GM23338 (cell line): ENCODE results near the gene SNUPN. TPM values are rescaled to one million over a fixed set of nuclear protein-coding genes. Genes with fewer than 3 reads are reported as not detected.

Experiments used
- ATAC-seq: fragments of 200-7000 bp; cut with Tn5 transposase; 3 replicates; pipeline ENCODE4 v1.9.1; 2020
- DNase-seq: peaks from one replicate; pipeline ENCODE4 v3.0.0-alpha.2; 2015; ENCODE audit warnings: low spot score
- H2AFZ ChIP-seq: fragments of 200-600 bp; sonication (generic); 2 replicates; pipeline ENCODE4 v1.8.0; 2016; ENCODE audit warnings: antibody characterized with exemption, mild to moderate bottlenecking, moderate library complexity
- H3F3A ChIP-seq: fragments of 200-600 bp; sonication (generic); replicated peaks from 2 replicates; pipeline ENCODE4 v1.8.0; 2017; ENCODE audit warnings: antibody characterized with exemption, mixed run types, low read depth
- H3K27ac ChIP-seq: fragments of 200-600 bp; sonication (generic); 2 replicates; pipeline ENCODE4 v1.6.1; 2016; ENCODE audit warnings: low read depth
- H3K27me3 ChIP-seq: fragments of 200-600 bp; sonication (generic); 2 replicates; pipeline ENCODE4 v1.8.0; 2016; ENCODE audit warnings: mild to moderate bottlenecking, mixed run types, moderate library complexity; ENCODE audit not compliant: insufficient read depth
- H3K36me3 ChIP-seq: fragments of 200-600 bp; sonication (generic); 2 replicates; pipeline ENCODE4 v1.8.0; 2016; ENCODE audit warnings: mild to moderate bottlenecking; ENCODE audit not compliant: insufficient read depth
- H3K4me1 ChIP-seq: fragments of 200-600 bp; sonication (generic); 2 replicates; pipeline ENCODE4 v1.8.0; 2016; ENCODE audit warnings: mild to moderate bottlenecking, moderate library complexity; ENCODE audit not compliant: insufficient read depth
- H3K4me2 ChIP-seq: fragments of 200-600 bp; sonication (generic); 2 replicates; pipeline ENCODE4 v1.7.1; 2017; ENCODE audit warnings: mixed run types
- H3K4me3 ChIP-seq: fragments of 200-600 bp; sonication (generic); 2 replicates; pipeline ENCODE4 v1.6.1; 2016; ENCODE audit warnings: mixed run types
- H3K79me2 ChIP-seq: fragments of 200-600 bp; sonication (generic); replicated peaks from 2 replicates; pipeline ENCODE4 v1.8.0; 2017; ENCODE audit warnings: mild to moderate bottlenecking; ENCODE audit not compliant: insufficient read depth
- H3K9me2 ChIP-seq: fragments of 200-600 bp; sonication (generic); 2 replicates; pipeline ENCODE4 v1.8.0; 2017; ENCODE audit not compliant: insufficient read depth
- H4K20me1 ChIP-seq: fragments of 200-600 bp; sonication (generic); replicated peaks from 2 replicates; pipeline ENCODE4 v1.8.0; 2017; ENCODE audit warnings: mild to moderate bottlenecking; ENCODE audit not compliant: insufficient read depth
- H3K27ac Mint-ChIP-seq: 2 replicates; pipeline ENCODE4 v1.8.0; 2020; ENCODE audit warnings: inconsistent platforms, mild to moderate bottlenecking, moderate library complexity, mixed read lengths
- H3K27me3 Mint-ChIP-seq: 3 replicates; pipeline ENCODE4 v1.8.0; 2022; ENCODE audit warnings: low read depth, mild to moderate bottlenecking, moderate library complexity, mixed read lengths, inconsistent platforms; ENCODE audit not compliant: insufficient read depth, poor library complexity
- H3K36me3 Mint-ChIP-seq: 3 replicates; pipeline ENCODE4 v1.8.0; 2021; ENCODE audit warnings: low read depth, mild to moderate bottlenecking, inconsistent platforms, moderate library complexity, mixed read lengths
- H3K4me1 Mint-ChIP-seq: 3 replicates; pipeline ENCODE4 v1.8.0; 2020; ENCODE audit warnings: mild to moderate bottlenecking, inconsistent platforms, mixed read lengths
- H3K4me3 Mint-ChIP-seq: 3 replicates; pipeline ENCODE4 v1.8.0; 2021; ENCODE audit warnings: moderate library complexity, mild to moderate bottlenecking, inconsistent platforms, mixed read lengths
- H3K9me3 Mint-ChIP-seq: 3 replicates; pipeline ENCODE4 v1.8.0; 2020; ENCODE audit warnings: moderate library complexity, mild to moderate bottlenecking, inconsistent platforms, mixed read lengths
- CTCF ChIP-seq, 2 experiments: fragments of 200-600 bp in 1 of 2; sonication (generic) in 1 of 2; conservative IDR thresholded peaks; 2 replicates each; pipeline versions ENCODE4 v1.5.1 to v1.6.1; 2016 to 2017; ENCODE audit warnings: antibody characterized with exemption in 2 of 2, low read depth in 2 of 2, mild to moderate bottlenecking in 2 of 2, moderate library complexity in 1 of 2
- EZH2 ChIP-seq: fragments of 200-600 bp; sonication (generic); IDR thresholded peaks from one replicate; pipeline ENCODE4 v1.8.0; 2017; ENCODE audit warnings: antibody characterized with exemption, mild to moderate bottlenecking, low read depth; ENCODE audit not compliant: unreplicated experiment
- EZH2phosphoT487 ChIP-seq: fragments of 200-600 bp; sonication (generic); IDR thresholded peaks from one replicate; pipeline ENCODE4 v1.8.1; 2018; ENCODE audit warnings: antibody characterized with exemption; ENCODE audit not compliant: unreplicated experiment
- JUNB ChIP-seq: IDR thresholded peaks from one replicate; pipeline ENCODE4 v1.6.1; 2016; ENCODE audit warnings: antibody characterized with exemption; ENCODE audit not compliant: unreplicated experiment
- REST ChIP-seq: IDR thresholded peaks from one replicate; pipeline ENCODE4 v1.6.1; 2018; ENCODE audit warnings: antibody characterized with exemption; ENCODE audit not compliant: unreplicated experiment
- STAT1 ChIP-seq: IDR thresholded peaks from one replicate; pipeline ENCODE4 v1.6.1; 2016; ENCODE audit warnings: antibody characterized with exemption; ENCODE audit not compliant: unreplicated experiment
- ZNF331 ChIP-seq: fragments of 250-450 bp; sonication (Bioruptor Pico); IDR thresholded peaks from 2 replicates; pipeline ENCODE4 v1.5.0; 2020; ENCODE audit warnings: low read depth, mild to moderate bottlenecking, moderate library complexity
- ZNF462 ChIP-seq: fragments of 250-450 bp; sonication (Bioruptor Pico); IDR thresholded peaks from 2 replicates; pipeline ENCODE4 v1.5.0; 2020; ENCODE audit warnings: mild to moderate bottlenecking, moderate library complexity
- polyA plus RNA-seq: library from polyadenylated mRNA; unstranded; fragments of >200 nt; fragmentation: Nextera tagmentation; extraction: Ambion mirVana; gene quantifications from 2 replicates; pipeline ENCODE4 v1.2.1, GENCODE V29; 2016
- total RNA-seq: library from RNA; depleted of rRNA; stranded (reverse); fragments of >200 nt; shearing (Covaris generic); gene quantifications from 2 replicates; pipeline ENCODE4 v1.2.3, GENCODE V29; 2014

The SNUPN gene
- total and polyA plus RNA-seq, 2 experiments from 2014 or later = 20.5 to 27.7 TPM

- H3K4me1 ChIP-seq = no peaks in the 10 kb centered on the region; the same call in 1 of the 2 replicates
- DNase-seq (no peak), ATAC-seq (no peak)
- Mint-ChIP-seq H3K27ac (no peak overlapping the region; the same call in 1 of the 2 replicates), H3K36me3 (peaks cover 25% of the 10 kb centered on the region), H3K9me3 (peaks cover 4% of the 10 kb centered on the region; the same call in 2 of the 3 replicates), H3K4me1 (no peaks in the 10 kb centered on the region), H3K4me3 (no peak overlapping the region), H3K27me3 (peaks cover 7% of the 10 kb centered on the region)
- no peaks in the 10 kb centered on the region for H3K9me2 ChIP-seq
- no peak overlapping the region for H3K4me2 ChIP-seq
- no peaks in the 10 kb centered on the region for H3K27me3 ChIP-seq
- no peak overlapping the region for H2AFZ ChIP-seq
- peaks cover 28% of the 10 kb centered on the region for H4K20me1 ChIP-seq
- H3K27ac ChIP-seq = 0 out of 2 replicates have a peak overlapping the region, but pooled peaks have one; percentile 27
- TF ChIP-seq STAT1 (no peak), CTCF (conservative IDR thresholded peaks at IDR 0.05; ENCODE audit: low read depth in 2 of 2) (no peak), ZNF331 (CRISPR knock-in tag) (no peak), JUNB (no peak), EZH2 (no peak), EZH2phosphoT487 (no peak), ZNF462 (CRISPR knock-in tag) (no peak), REST (no peak)
- no peaks in the 10 kb centered on the region for H3K36me3 ChIP-seq
- no peak overlapping the region for H3K4me3 ChIP-seq
- H3F3A ChIP-seq = no peaks in the 10 kb centered on the region
- peaks cover 87% of the 10 kb centered on the region for H3K79me2 ChIP-seq
Observed at GRCh38 chr15:75554717-75555116, 70.8 kb downstream of the SNUPN start.
